Uterus (tissue), 4 donors: ENCODE results near the gene EIF4EBP3. TPM values are rescaled to one million over a fixed set of nuclear protein-coding genes. Genes with fewer than 3 reads are reported as not detected.

Source experiments
- DNase-seq, 2 donors: peaks; one replicate each; pipeline ENCODE4 v3.0.0-alpha.2; 2019 to 2020
- H3K27ac ChIP-seq, 2 donors: fragments of 200-600 bp; sonication (generic); 1 replicate in 1 of 2; 2 replicates in 1 of 2; pipeline ENCODE4 v1.5.1; 2016 to 2018
- H3K27me3 ChIP-seq, 2 donors: fragments of 200-600 bp; sonication (generic); one replicate each; pipeline ENCODE4 v1.5.1; 2018 to 2019; ENCODE audit warnings: control low read depth in 1 of 2
- H3K36me3 ChIP-seq, 2 donors: fragments of 200-600 bp; sonication (generic); one replicate each; pipeline ENCODE4 v1.5.1; 2019; ENCODE audit warnings: control low read depth in 1 of 2
- H3K4me1 ChIP-seq, 2 donors: fragments of 200-600 bp; sonication (generic); one replicate each; pipeline ENCODE4 v1.5.1; 2018 to 2019; ENCODE audit warnings: control low read depth in 1 of 2
- H3K4me3 ChIP-seq, 2 donors: fragments of 200-600 bp; sonication (generic); 1 replicate in 1 of 2; 2 replicates in 1 of 2; pipeline ENCODE4 v1.5.1; 2018 to 2019; ENCODE audit warnings: mild to moderate bottlenecking in 1 of 2
- H3K9me3 ChIP-seq, 2 donors: fragments of 200-600 bp; sonication (generic); one replicate each; pipeline ENCODE4 v1.5.1; 2019; ENCODE audit warnings: control low read depth in 1 of 2
- CTCF ChIP-seq, 4 experiments: fragments of 200-600 bp in 2 of 4; fragments of 450-650 bp in 2 of 4; sonication (generic) in 2 of 4; IDR thresholded peaks; one replicate each; pipeline ENCODE4 v1.5.1; 2016 to 2019; ENCODE audit warnings: antibody characterized with exemption in 4 of 4, mild to moderate bottlenecking in 2 of 4, moderate library complexity in 1 of 4
- POLR2A ChIP-seq, 2 donors: fragments of 450-650 bp; IDR thresholded peaks; one replicate each; pipeline ENCODE4 v1.6.1; 2016; ENCODE audit warnings: antibody characterized with exemption in 2 of 2, mild to moderate bottlenecking in 1 of 2, moderate library complexity in 1 of 2
- intact Hi-C: fragments of 100-400 bp; cut with DNase I; formaldehyde crosslinking; loops from one replicate; pipeline ENCODE4 v1.15.1; 2023; ENCODE audit warnings: low total_unique reads
- total RNA-seq, 4 donors: library from RNA; depleted of rRNA in 3 of 4; stranded (reverse); fragments of >200 nt in 3 of 4; gene quantifications; one replicate each; pipeline versions ENCODE4 v1.1.0 to v1.2.4, GENCODE V29; 2014 to 2023
- donor health status: DM: yes; HTN: yes; CAD: no.

Gene EIF4EBP3
- total RNA-seq, 4 donors from 2014 or later: 7.8 TPM; not detected in 3

- Histone ChIP-seq H3K27ac (no peak overlapping the region), H3K27me3 (no peaks in the 10 kb centered on the region), H3K4me1 (no peaks in the 10 kb centered on the region), H3K4me3 (no peak overlapping the region), H3K9me3 (no peaks in the 10 kb centered on the region), H3K36me3 (no peaks in the 10 kb centered on the region)
- DNase-seq: no peak
- intact Hi-C loops: no loop called here
- TF ChIP-seq CTCF (IDR thresholded peaks at IDR 0.05): no peak
- TF ChIP-seq POLR2A (IDR thresholded peaks at IDR 0.05): no peak
Measured at GRCh38 chr5:140513124-140513523, 34.3 kb upstream of the EIF4EBP3 start.

- TF ChIP-seq CTCF (IDR thresholded peaks at IDR 0.05) (no peak), POLR2A (IDR thresholded peaks at IDR 0.05) (no peak)
- intact Hi-C loops: no loop called here
- Histone ChIP-seq H3K27ac (no peak overlapping the region), H3K4me3 (no peak overlapping the region), H3K9me3 (no peaks in the 10 kb centered on the region), H3K4me1 (no peaks in the 10 kb centered on the region), H3K27me3 (no peaks in the 10 kb centered on the region), H3K36me3 (no peaks in the 10 kb centered on the region)
- no peak for DNase-seq
Measured at GRCh38 chr5:140524003-140524402, 23.5 kb upstream of the EIF4EBP3 start.

- H3K4me3 ChIP-seq: no peak overlapping the region
- H3K27me3 ChIP-seq: no peaks in the 10 kb centered on the region
- no peak overlapping the region for H3K27ac ChIP-seq
- H3K36me3 ChIP-seq: no peaks in the 10 kb centered on the region
- no peak for DNase-seq
- intact Hi-C loops: no loop called here
- no peaks in the 10 kb centered on the region for H3K9me3 ChIP-seq
- no peaks in the 10 kb centered on the region for H3K4me1 ChIP-seq
- TF ChIP-seq POLR2A (IDR thresholded peaks at IDR 0.05): no peak
Measured at GRCh38 chr5:140540227-140540626, 7.2 kb upstream of the EIF4EBP3 start.

- Histone ChIP-seq H3K36me3 (no peaks in the 10 kb centered on the region), H3K4me1 (peaks cover 4 to 6% of the 10 kb centered on the region in 2 donors), H3K27me3 (no peaks in the 10 kb centered on the region), H3K4me3 (no peak overlapping the region), H3K27ac (no peak overlapping the region), H3K9me3 (no peaks in the 10 kb centered on the region)
- TF ChIP-seq CTCF (IDR thresholded peaks at IDR 0.05): no peak
- no peak for TF ChIP-seq POLR2A (IDR thresholded peaks at IDR 0.05)
- intact Hi-C loops: no loop called here
- DNase-seq: no peak
Measured at GRCh38 chr5:140542972-140543371, 4.5 kb upstream of the EIF4EBP3 start.

- intact Hi-C loops: no loop called here
Measured at GRCh38 chr5:140544986-140545385, 2.5 kb upstream of the EIF4EBP3 start.

More at GRCh38 chr5:140544986-140545385, 2.5 kb upstream of the EIF4EBP3 start:
- Histone ChIP-seq H3K36me3 (no peaks in the 10 kb centered on the region), H3K9me3 (no peaks in the 10 kb centered on the region), H3K27me3 (no peaks in the 10 kb centered on the region), H3K4me1 (peaks cover 10 to 14% of the 10 kb centered on the region in 2 donors), H3K27ac (no peak overlapping the region), H3K4me3 (no peak overlapping the region)
- no peak for DNase-seq
- no peak for TF ChIP-seq CTCF (IDR thresholded peaks at IDR 0.05)
